Subcutaneous abdominal adipose tissue (tissue), 5 donors: ENCODE data around the gene TMEM151B.
A peak's percentile ranks its signal among the peaks of the same experiment; 100 is the strongest.

ENCODE experiments used
- H3K27ac ChIP-seq: one replicate; pipeline ENCODE4 v1.7.0; 2013; ENCODE audit warnings: low read depth, mild to moderate bottlenecking, inconsistent platforms, low read length, moderate library complexity
- H3K27me3 ChIP-seq, 5 donors: one replicate each; pipeline ENCODE4 v1.7.0; 2013; ENCODE audit warnings: low read length in 5 of 5, inconsistent platforms in 1 of 5; ENCODE audit not compliant: control insufficient read depth in 5 of 5, insufficient read depth in 4 of 5
- H3K36me3 ChIP-seq, 5 donors: one replicate each; pipeline ENCODE4 v1.7.0; 2013; ENCODE audit warnings: low read length in 5 of 5; ENCODE audit not compliant: control insufficient read depth in 5 of 5, insufficient read depth in 5 of 5
- H3K4me1 ChIP-seq, 5 donors: one replicate each; pipeline ENCODE4 v1.7.0; 2013; ENCODE audit warnings: low read length in 5 of 5, mild to moderate bottlenecking in 3 of 5, moderate library complexity in 1 of 5; ENCODE audit not compliant: control insufficient read depth in 5 of 5, insufficient read depth in 5 of 5
- H3K4me3 ChIP-seq, 5 donors: one replicate each; pipeline ENCODE4 v1.7.0; 2013; ENCODE audit warnings: low read length in 5 of 5, low read depth in 1 of 5
- H3K9ac ChIP-seq, 5 donors: one replicate each; pipeline ENCODE4 v1.7.0; 2013; ENCODE audit warnings: low read length in 5 of 5, mild to moderate bottlenecking in 4 of 5, moderate library complexity in 3 of 5
- H3K9me3 ChIP-seq, 5 donors: one replicate each; pipeline ENCODE4 v1.7.0; 2013; ENCODE audit warnings: low read length in 5 of 5; ENCODE audit not compliant: control insufficient read depth in 5 of 5
- donor health status: healthy.
- donor health status: healthy.
- donor health status: healthy.
- donor health status: healthy.
- donor health status: healthy.

Gene TMEM151B

GRCh38 chr6:44292661-44293365 lies 22.6 kb downstream of the TMEM151B start:
- H3K36me3 ChIP-seq = no peaks in the 10 kb centered on the region
- no peak overlapping the region for H3K27ac ChIP-seq
- H3K9me3 ChIP-seq = no peaks in the 10 kb centered on the region
- H3K4me3 ChIP-seq = no peak overlapping the region
- H3K4me1 ChIP-seq = peaks cover 0 to 12% (median 10%) of the 10 kb centered on the region in 5 donors
- H3K27me3 ChIP-seq = peaks cover 49 to 73% (median 69%) of the 10 kb centered on the region in 5 donors
- H3K9ac ChIP-seq = no peak overlapping the region

GRCh38 chr6:44294832-44295791 lies 24.9 kb downstream of the TMEM151B start:
- Histone ChIP-seq H3K4me1 (peaks cover 1 to 16% (median 13%) of the 10 kb centered on the region in 5 donors), H3K9ac (no peak overlapping the region), H3K9me3 (no peaks in the 10 kb centered on the region), H3K27ac (no peak overlapping the region), H3K27me3 (peaks cover 41 to 63% (median 58%) of the 10 kb centered on the region in 5 donors), H3K36me3 (peaks cover 0 to 1% (median under 1%) of the 10 kb centered on the region in 5 donors), H3K4me3 (no peak overlapping the region)

- Histone ChIP-seq H3K27me3 (peaks cover 27 to 42% (median 39%) of the 10 kb centered on the region in 5 donors), H3K4me1 (peaks cover 1 to 16% (median 13%) of the 10 kb centered on the region in 5 donors), H3K4me3 (peak overlapping the region in 4 of 5 donors; percentile 36 to 65 (median 55)), H3K9ac (peak overlapping the region in 1 of 5 donors; percentile 30), H3K36me3 (peaks cover 0 to 23% (median 23%) of the 10 kb centered on the region in 5 donors), H3K27ac (no peak overlapping the region), H3K9me3 (no peaks in the 10 kb centered on the region)
These were observed 27.1 kb downstream of the TMEM151B start for GRCh38 chr6:44297063-44298038.

GRCh38 chr6:44298055-44298803 lies 28.0 kb downstream of the TMEM151B start:
- no peaks in the 10 kb centered on the region for H3K9me3 ChIP-seq
- H3K4me3 ChIP-seq = peak overlapping the region in 3 of 5 donors; percentile 52 to 65 (median 58)
- no peak overlapping the region for H3K27ac ChIP-seq
- peaks cover 0 to 32% (median 32%) of the 10 kb centered on the region in 5 donors for H3K36me3 ChIP-seq
- H3K4me1 ChIP-seq = peaks cover 1 to 16% (median 13%) of the 10 kb centered on the region in 5 donors
- H3K9ac ChIP-seq = no peak overlapping the region
- H3K27me3 ChIP-seq = peaks cover 27 to 35% (median 33%) of the 10 kb centered on the region in 5 donors

- H3K4me1 ChIP-seq = peaks cover 1 to 16% (median 13%) of the 10 kb centered on the region in 5 donors
- peaks cover 0 to 39% (median 38%) of the 10 kb centered on the region in 5 donors for H3K36me3 ChIP-seq
- H3K27ac ChIP-seq = no peak overlapping the region
- no peak overlapping the region for H3K9ac ChIP-seq
- no peak overlapping the region for H3K4me3 ChIP-seq
- peaks cover 25 to 33% (median 28%) of the 10 kb centered on the region in 5 donors for H3K27me3 ChIP-seq
- H3K9me3 ChIP-seq = no peaks in the 10 kb centered on the region
These were observed 28.6 kb downstream of the TMEM151B start for GRCh38 chr6:44298864-44299263.

- Histone ChIP-seq H3K27me3 (peaks cover 18 to 25% (median 20%) of the 10 kb centered on the region in 5 donors), H3K4me1 (peaks cover 1 to 16% (median 13%) of the 10 kb centered on the region in 5 donors), H3K4me3 (no peak overlapping the region), H3K9me3 (no peaks in the 10 kb centered on the region), H3K36me3 (peaks cover 0 to 54% (median 53%) of the 10 kb centered on the region in 5 donors), H3K9ac (no peak overlapping the region), H3K27ac (no peak overlapping the region)
These were observed 30.1 kb downstream of the TMEM151B start for GRCh38 chr6:44300292-44300823.

- Histone ChIP-seq H3K9ac (no peak overlapping the region), H3K9me3 (no peaks in the 10 kb centered on the region), H3K36me3 (peaks cover 0 to 61% (median 61%) of the 10 kb centered on the region in 5 donors), H3K4me1 (peaks cover 1 to 16% (median 13%) of the 10 kb centered on the region in 5 donors), H3K4me3 (no peak overlapping the region), H3K27ac (no peak overlapping the region), H3K27me3 (peaks cover 12 to 19% (median 15%) of the 10 kb centered on the region in 5 donors)
These were observed 30.9 kb downstream of the TMEM151B start for GRCh38 chr6:44301106-44301505.

GRCh38 chr6:44301782-44302564 lies 31.7 kb downstream of the TMEM151B start:
- Histone ChIP-seq H3K27ac (no peak overlapping the region), H3K9ac (no peak overlapping the region), H3K9me3 (no peaks in the 10 kb centered on the region), H3K36me3 (peaks cover 0 to 70% (median 69%) of the 10 kb centered on the region in 5 donors), H3K4me3 (no peak overlapping the region), H3K4me1 (peaks cover 1 to 12% (median 11%) of the 10 kb centered on the region in 5 donors), H3K27me3 (peaks cover 4 to 10% (median 6%) of the 10 kb centered on the region in 5 donors)
